ENCODE measurements around the gene ITPK1.
A peak's percentile ranks its signal among the peaks of the same experiment; 100 is the strongest.

The ITPK1 gene

GRCh38 chr14:92987148-92987570, 128.6 kb downstream of the ITPK1 start:
- TF ChIP-seq TCF4 (CRISPR knock-in tag; IDR thresholded peaks at IDR 0.05; ENCODE audit: borderline replicate concordance), result no peak
- no peak for TF ChIP-seq ZNF8 (CRISPR knock-in tag; IDR thresholded peaks at IDR 0.05)
- no peak for TF ChIP-seq TSHZ2 (CRISPR knock-in tag; IDR thresholded peaks at IDR 0.05)
- no peak for TF ChIP-seq ARNTL (CRISPR knock-in tag; IDR thresholded peaks at IDR 0.05; ENCODE audit: borderline replicate concordance, low read depth)
- no peak for TF ChIP-seq ZC3H10 (CRISPR knock-in tag; IDR thresholded peaks at IDR 0.05)
- no peak for TF ChIP-seq CSRNP3 (CRISPR knock-in tag; IDR thresholded peaks at IDR 0.05)
- TF ChIP-seq BACH2 (CRISPR knock-in tag; IDR thresholded peaks at IDR 0.05; ENCODE audit: borderline replicate concordance), result no peak
- no peak for TF ChIP-seq CSDC2 (CRISPR knock-in tag; IDR thresholded peaks at IDR 0.05)
- TF ChIP-seq CREB5 (CRISPR knock-in tag; IDR thresholded peaks at IDR 0.05; ENCODE audit: low read depth), result no peak
- no peak for TF ChIP-seq RARB (CRISPR knock-in tag; IDR thresholded peaks at IDR 0.05)
- no peak for TF ChIP-seq PATZ1 (CRISPR knock-in tag; IDR thresholded peaks at IDR 0.05; ENCODE audit: borderline replicate concordance)
- no peak for TF ChIP-seq GLIS3 (CRISPR knock-in tag; IDR thresholded peaks at IDR 0.05)
- no peak for TF ChIP-seq ZFP30 (CRISPR knock-in tag; IDR thresholded peaks at IDR 0.05)
- no peak for TF ChIP-seq POU6F1 (CRISPR knock-in tag; IDR thresholded peaks at IDR 0.05; ENCODE audit: borderline replicate concordance, low read depth)
- TF ChIP-seq PPARA (CRISPR knock-in tag; IDR thresholded peaks at IDR 0.05; ENCODE audit: borderline replicate concordance), result no peak
- no peak for TF ChIP-seq ZFP3 (CRISPR knock-in tag; IDR thresholded peaks at IDR 0.05)
- TF ChIP-seq TOX (CRISPR knock-in tag; IDR thresholded peaks at IDR 0.05; ENCODE audit: borderline replicate concordance), result no peak
- no peak for TF ChIP-seq ZNF70 (CRISPR knock-in tag; IDR thresholded peaks at IDR 0.05)
- no peak for TF ChIP-seq ZNF565 (CRISPR knock-in tag; conservative IDR thresholded peaks at IDR 0.05; ENCODE audit: low read depth)
- no peak for TF ChIP-seq OSR1 (CRISPR knock-in tag; IDR thresholded peaks at IDR 0.05)
- ATAC-seq, result peak; percentile 20; the same call in 2 of the 3 replicates

GRCh38 chr14:92986254-92987147, 129.2 kb downstream of the ITPK1 start:
- peak; percentile 77 for ATAC-seq
- no peak for TF ChIP-seq CSDC2 (CRISPR knock-in tag; IDR thresholded peaks at IDR 0.05)
- TF ChIP-seq ZFP30 (CRISPR knock-in tag; IDR thresholded peaks at IDR 0.05), result no peak
- 0 out of 2 replicates have a peak, but pooled peaks have one; percentile 7 for TF ChIP-seq ZNF70 (CRISPR knock-in tag; IDR thresholded peaks at IDR 0.05)
- no peak for TF ChIP-seq ISL1 (CRISPR knock-in tag; IDR thresholded peaks at IDR 0.05)
- 0 out of 2 replicates have a peak, but pooled peaks have one; percentile 17 for TF ChIP-seq ZFP3 (CRISPR knock-in tag; IDR thresholded peaks at IDR 0.05)
- peak; percentile 21; the same call in 1 of the 2 replicates for TF ChIP-seq TSHZ2 (CRISPR knock-in tag; IDR thresholded peaks at IDR 0.05)
